Limb (tissue), 2 donors: ENCODE results near the gene HLA-DPB1.
"Not testable (repeated sequence)": the region's sequence is repeated elsewhere in the genome, so short reads cannot be mapped to it uniquely, and the experiment has no call there.

ENCODE experiments used
- DNase-seq, 2 donors: peaks; one replicate each; pipeline ENCODE4 v3.0.0-alpha.2; 2016; ENCODE audit errors: extremely low spot score in 2 of 2

HLA-DPB1 gene

DNA sequence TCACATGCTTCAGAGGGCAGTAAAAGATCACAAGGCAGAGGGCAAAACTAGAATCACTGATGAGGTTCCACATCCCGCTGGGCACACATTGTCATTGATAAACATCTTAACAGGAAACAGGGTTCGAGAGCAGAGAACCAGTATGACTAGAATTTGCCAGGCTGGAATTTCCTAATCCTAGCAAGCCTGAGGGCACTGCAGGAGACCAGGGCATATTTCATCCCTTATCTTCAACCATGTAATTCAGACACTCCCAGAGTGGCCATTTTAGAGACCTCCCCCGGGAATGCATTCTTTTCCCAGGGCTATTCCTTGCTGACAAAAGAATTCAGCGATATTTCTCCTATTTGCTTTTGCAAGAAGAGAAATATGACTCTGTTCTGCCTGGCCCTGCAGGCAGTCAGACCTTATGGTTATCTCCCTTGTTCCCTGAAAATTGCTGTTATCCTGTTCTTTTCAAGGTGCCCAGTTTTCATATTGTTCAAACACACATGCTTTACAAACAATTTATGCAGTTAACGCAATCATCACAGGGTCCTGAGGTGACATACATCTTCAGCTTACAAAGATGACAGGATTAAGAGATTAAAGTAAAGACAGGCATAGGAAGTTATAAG is 25.4 kb downstream of the HLA-DPB1 start:
- DNase-seq: not testable (repeated sequence)

DNA sequence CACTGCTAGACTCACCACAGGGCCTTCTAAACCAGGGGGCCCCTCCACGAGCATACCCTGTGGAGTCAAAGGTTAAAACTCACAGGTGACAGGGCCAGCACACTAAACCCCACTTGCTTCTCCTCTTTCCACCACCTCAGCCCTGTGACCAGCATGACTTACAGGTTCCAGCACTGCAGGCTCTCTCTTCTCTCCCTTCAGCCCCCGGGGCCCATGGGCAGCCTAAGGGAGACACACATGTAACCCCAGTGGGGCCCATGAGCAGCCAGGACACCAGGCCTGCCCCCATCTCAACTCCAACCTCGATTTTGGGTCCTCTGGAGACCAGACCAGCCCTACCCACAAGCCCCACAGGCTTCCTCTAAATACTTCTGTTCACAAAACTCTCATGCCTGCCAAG is 28.0 kb downstream of the HLA-DPB1 start:
- DNase-seq: no peak

DNA sequence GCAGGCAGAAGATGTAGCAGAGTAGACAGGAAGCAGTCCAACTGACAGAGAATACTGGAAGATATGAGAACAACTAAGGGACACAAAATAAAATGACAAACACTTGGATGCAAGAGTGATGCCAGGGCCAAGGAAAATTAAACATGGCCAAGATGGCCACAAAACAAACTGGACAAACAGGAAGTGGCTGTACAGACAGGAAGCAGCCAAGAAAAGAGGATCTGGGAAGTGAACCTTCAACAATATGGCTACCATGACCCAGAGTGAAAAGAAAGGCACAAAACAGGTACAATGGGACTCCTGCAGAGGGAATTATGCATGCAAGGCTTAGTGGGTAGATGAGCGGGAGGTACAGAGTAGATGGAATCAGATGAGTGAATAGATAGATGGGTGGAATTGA is 29.1 kb downstream of the HLA-DPB1 start:
- DNase-seq: no peak

DNA sequence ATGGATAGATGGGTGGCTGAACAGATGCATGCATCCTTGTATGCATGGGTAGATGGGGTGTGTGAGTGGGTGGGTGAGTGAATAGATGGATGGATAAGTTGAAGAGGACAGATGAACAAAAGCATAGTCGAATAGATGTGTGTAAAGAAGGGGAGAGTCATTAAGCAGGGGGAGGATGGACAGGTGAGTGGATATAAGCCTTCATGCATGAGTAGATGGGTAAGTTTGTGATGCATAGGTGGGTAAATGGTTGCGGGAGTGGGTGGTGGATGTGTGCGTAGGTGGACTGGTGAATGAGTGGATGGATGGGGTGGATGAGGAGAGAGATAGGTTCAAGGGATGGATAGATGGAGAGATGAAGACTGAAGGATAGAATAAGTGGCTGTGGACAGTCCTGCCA is 29.6 kb downstream of the HLA-DPB1 start:
- no peak for DNase-seq

DNA sequence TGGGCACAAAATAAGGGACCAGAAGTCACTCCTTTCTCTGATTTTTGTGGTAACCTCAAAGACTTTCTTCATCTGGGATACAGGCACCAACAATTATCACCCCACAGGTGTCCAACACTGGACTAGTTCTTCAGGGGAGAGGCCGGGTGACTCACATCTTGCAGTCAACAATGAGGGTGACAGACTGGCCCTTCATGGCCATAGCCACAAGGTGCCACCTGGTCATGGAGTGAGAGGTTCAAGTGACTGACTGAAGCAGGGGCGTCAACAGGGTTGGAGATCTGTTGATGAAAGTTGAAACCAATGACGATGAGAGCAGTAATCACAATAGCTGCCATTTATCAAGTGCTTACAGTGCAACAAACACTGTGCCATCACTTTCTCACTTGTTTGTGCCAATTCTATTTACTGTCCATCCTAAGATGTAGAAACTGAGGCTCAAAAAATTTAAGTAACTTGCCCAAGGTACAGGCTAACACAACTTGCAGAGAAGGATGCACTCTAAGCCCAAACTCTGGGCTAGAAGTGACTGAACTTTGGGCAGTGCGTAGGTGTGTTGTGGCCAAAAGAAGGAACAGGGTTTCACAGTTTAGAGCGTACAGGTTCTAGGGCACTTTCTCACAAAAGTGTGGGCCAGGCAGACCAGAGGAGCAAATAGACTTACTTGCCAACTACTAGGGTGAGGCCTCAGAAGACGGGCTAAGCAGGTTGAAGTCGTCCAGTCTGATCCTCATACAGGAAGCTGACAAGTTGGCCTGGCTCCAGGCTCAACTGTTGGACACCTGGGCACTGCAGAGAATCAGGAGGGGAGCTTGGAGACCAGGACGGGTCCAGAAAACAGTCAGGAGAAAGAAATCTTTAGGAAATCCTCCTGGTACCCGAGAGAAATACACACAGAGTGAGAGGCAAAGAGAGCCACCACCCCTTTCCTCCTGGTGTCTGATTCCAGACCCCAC is 30.4 kb downstream of the HLA-DPB1 start:
- no peak for DNase-seq

DNA sequence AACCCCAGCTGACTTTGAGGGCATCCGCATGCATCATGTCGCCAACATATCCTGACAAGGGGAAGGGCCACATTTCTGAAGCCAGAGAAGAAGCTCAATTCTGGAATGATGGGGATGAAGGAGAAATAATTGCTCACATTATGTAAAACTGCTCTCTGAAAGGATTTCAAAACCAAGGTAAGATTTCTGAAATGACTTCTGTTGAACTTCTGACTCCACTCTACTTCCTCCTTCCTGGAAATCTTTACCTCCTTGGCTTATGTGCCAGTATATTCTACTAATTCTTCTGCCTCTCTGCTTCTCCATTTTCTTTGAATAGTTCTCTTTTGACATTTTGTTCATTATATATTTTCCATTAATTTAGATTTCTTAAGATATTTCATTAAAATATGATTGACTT is 31.9 kb downstream of the HLA-DPB1 start:
- DNase-seq: no peak

DNA sequence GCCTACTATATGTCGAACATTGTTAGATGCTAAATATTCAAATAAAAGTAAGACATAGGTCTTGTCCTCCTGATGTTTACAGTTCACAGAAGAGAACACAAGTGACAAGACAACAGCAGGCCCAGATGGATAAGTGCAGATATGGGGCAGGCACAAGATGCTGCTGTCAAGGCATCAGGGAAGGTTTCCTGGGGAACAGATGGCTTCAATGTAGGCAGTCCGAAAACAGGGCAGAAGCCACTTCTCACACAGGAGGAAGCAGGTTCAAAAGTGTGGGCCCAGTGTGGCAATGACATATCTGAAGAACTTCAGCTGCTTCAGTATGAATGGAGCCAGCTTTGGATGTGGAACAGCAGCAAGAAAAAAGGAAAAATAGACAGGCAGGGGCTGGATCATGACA is 32.5 kb downstream of the HLA-DPB1 start:
- DNase-seq: no peak

DNA sequence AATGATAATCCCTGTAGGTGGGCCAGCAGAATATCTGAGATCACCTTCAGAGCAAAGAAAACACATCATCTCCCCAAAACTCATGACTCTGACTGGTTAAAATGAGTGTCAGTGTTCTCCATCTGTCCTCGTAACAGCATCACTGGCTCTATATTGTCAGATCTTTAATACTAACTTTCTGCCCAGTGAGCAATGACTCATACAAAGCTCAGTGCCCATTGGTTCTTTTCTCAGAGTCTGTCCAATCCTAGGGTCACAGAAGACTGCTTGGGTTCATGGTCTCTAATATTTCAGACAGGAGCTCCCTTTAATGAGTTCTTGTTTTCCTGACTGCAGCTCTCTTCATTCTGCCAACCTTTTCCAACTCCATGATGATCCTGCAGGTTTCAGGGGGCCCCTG is 36.4 kb downstream of the HLA-DPB1 start:
- peak in 1 of 2 donors; percentile 16 for DNase-seq

DNA sequence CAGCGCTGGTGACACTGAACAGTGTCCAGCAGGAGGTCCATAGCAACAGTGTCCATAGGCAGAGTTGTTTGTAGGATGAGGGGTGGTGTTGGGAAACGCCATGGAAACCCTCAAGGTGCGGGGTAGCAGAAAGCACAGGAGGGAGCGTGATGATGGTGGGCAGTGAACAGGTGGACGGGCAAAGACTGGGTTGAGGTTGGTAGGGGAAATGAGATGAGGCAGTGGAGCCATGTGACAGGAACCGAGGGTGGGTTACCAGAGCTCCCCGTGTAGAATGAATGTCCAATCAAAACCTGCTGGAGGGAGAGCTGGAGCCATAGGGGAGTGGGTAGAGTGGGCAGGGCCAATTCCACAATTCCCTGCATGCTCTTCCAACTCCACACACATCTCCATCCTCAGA is 38.0 kb downstream of the HLA-DPB1 start:
- DNase-seq: no peak

DNA sequence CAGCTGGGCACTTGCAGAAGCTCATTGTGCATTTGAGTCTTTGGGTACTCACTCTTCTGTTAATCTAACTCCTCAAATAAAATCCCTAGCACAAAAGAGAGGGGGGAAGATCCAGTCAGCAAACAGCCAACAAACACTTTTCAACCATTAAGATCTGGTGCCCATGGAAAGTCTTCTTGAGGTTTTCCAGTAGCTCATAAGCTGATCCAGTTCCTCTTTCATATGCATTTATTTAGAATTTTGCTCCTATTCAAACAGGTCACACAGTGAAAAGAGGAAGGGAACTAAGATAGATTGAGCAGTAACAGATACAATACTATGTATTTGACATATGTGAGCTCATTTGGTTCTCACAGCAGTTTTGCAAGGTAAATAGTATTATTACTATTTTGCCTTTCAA is 38.6 kb downstream of the HLA-DPB1 start:
- DNase-seq: no peak

DNA sequence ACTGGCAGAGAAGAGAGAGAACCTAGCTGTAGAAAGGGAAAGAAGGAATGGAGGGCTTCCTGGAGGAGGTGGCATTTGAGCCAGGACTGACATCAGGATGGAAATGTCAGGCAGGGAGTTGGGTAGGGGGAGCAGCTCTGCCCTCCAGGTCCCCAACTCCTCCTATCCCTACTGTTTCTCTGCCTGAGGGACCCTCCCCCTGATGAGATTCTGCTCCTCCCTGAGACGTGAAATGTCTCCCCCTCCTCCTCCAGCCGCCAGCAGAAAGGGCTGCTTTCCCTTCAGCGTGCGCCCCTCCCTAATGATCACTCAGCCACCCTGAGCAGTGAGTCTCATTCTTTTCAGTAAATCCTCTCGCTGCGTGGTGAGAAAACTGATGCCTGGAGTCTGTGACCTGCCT is 40.6 kb downstream of the HLA-DPB1 start:
- no peak for DNase-seq

DNA sequence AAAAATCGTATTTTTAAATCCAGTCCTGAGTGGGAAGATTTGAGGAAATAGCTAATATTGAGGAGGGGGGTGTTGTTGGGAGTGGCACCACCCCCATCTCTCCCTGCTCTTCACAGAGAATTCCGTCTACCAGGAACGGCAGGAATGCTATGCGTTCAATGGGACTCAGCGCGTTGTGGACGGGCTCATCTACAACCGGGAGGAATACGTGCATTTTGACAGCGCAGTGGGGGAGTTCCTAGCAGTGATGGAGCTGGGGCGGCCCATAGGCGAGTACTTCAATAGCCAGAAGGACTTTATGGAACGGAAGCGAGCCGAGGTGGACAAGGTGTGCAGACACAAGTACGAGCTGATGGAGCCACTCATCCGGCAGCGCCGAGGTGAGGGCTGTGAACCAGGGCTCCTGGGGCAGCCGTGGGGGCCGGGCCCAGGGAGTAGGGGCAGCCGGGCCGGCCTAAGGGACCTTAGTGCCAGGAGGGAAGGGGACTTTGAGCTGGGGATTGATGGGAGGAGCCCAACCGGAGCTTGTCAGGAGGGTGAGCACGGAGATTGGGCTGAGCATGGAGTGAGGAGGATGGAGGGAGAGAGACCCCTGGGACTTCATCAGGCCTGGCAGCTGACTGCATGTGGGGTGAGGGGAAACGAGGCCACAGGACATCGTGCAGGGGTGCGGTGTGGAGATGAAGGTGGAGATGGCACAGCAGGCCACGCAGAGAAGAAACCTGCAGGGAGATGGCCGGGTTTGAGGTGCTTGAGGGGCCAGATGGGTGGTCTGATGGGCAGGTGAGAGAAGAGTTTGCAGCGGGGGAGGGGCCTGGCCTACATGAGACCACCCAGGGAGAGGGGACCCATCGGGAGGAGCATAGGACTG is 41.3 kb downstream of the HLA-DPB1 start:
- peak in 1 of 2 donors; percentile 32 for DNase-seq

DNA sequence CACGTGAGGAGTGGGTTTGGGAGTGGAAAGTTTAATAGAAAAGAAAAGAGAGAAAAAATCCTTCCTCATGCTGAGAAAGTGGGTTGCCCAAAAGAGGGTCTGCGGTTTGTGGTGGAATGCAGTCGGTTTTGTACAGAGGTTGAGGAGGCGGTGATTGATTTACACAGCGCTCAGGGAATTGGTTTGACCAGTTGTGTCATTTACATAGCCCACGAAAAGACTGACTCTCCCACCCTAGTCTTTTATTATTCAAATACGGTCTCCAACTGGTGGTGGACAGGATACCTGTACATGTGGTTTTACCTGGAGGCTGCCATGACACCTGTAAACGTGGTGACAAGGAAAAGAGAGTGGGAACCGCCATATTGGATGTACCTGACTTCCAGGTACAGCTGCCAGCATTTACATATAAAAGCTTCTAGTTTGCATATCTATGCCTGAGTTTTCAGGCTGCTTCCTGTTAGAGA is 42.1 kb downstream of the HLA-DPB1 start:
- no peak for DNase-seq

DNA sequence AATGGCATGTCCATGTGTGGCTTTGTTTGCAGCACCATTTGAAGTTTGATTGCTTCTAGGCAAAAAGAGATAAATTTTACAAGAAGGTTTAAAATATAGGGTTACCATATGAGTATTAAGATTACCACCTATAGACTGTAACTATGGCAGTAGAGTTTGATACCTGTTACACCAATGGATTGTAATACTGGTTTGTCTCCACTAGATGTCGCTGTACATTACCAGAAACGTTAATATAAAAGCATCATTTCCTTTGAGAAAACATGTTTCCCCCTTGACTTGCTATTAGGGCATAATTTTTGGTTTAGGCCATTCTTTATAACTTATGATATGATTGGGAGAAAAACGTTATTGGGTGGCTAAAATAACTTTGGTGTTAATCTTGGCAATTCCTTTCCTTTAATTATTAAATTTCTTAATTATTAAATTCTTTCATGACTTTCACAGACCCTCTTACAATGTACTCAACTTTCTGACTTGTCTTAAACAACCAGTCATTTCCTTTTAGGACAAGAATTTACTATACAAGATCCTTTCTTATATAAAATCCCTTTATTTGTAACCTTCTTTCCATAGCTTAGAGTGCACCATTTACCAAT is 42.8 kb downstream of the HLA-DPB1 start:
- peak in 1 of 2 donors; percentile 59 for DNase-seq

DNA sequence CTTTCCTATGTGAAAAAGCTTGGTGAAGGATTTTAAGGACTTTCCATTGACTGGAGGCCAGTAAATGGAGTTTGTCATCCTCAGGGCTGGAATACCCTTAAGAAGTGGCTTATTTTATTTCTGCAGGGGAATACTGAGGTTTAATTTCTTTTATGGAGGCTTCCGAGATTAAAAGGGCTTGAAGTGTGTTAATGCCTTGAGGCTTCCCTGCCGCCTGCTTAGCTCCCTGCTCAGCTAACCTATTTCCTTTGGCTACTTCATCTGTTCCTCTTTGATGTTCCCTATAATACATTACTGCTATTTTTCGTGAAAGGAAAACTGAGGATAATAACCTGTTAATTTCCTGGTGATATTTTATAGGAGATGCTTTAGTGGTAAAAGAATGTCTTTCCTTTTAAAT is 44.2 kb downstream of the HLA-DPB1 start:
- DNase-seq: no peak

DNA sequence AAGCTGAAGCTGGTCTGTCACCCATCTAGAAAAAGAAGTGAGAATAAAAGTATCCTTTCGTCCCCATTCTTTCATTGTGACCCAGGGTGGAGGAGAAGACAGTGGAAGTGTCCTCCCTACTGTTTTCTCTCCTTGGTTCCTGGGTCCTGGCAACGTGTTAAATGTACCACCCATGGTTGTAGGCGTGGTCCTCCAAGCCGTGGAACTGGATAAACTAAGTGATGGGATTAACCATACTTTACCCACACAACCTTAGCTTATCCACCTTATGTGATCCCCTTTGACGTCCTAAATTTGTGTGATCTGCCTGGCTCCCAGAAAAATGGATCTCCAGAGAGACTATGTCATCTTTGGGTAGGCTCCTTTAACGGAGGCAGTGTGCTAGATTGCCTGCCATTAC is 47.4 kb downstream of the HLA-DPB1 start:
- no peak for DNase-seq

DNA sequence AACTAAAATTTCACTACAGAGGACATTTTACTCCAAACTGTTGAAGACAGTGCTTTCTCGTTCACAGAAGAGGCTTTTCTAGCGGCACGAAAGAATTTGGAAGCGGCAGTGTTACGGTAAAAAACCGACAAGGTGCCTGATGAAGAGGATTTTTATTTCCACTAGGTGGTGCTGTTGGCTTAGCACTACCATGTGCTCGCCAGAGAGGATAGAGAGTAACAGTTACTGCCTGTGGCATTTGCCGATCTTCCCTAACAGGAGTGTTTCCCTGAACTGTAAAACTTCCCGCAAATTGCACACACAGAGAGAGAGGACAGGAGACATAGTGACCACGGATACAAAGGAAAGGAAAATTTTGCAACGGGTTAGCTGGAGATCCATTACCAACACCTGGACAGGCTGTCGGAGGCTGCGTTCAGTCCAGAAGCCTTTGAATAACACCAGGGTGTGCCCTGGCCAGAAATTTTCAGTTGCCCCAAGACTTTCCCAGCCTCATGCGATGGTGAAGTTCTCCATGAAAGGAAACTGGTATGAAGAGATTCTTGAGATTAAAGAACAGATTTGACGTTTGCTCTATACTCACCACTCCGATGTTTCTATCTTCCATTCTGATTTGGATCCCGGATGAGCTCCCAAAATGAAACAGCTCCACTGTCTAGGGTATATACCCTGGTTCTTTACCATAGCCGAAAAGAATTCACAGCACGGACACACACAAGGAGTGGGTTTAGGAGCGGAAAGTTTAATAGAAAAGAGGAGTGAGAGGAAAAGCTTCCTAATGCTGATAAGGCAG is 48.1 kb downstream of the HLA-DPB1 start:
- no peak for DNase-seq

DNA sequence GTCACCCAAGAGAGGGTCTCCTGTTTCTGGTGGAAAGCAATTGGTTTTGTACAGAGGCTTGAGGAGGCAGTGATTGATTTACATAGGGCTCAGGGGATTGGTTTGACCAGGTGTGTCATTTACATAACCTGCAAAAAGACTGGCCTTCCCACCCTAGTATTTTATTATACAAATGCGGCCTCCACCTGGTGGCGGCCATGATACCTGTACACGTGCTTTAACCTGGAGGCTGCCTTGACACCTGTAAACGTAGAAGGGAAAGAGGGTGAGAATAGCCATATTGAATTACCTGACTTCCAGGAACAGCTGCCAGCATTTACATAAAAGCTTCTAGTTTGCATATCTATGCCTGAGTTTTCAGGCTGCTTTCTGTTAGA is 48.7 kb downstream of the HLA-DPB1 start:
- DNase-seq: no peak

DNA sequence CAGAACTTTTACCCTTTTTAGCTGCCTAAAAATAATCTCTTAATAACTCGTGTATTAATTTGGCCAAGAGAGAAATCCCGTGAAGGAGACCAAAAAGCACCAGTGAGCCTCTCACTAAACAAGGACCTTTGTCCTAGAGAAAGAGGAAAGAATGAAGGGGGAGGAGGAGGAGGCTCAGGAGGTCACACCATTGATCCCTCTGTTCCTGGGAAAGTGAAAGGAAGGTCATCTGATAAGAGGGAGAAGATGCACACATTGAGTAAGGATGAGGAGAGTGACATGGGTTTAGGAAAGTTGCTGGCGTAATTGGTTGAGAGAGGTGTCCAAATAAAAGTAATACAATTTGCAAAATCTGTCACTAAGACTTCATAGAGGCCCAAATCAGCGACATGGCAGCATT is 49.2 kb downstream of the HLA-DPB1 start:
- no peak for DNase-seq

DNA sequence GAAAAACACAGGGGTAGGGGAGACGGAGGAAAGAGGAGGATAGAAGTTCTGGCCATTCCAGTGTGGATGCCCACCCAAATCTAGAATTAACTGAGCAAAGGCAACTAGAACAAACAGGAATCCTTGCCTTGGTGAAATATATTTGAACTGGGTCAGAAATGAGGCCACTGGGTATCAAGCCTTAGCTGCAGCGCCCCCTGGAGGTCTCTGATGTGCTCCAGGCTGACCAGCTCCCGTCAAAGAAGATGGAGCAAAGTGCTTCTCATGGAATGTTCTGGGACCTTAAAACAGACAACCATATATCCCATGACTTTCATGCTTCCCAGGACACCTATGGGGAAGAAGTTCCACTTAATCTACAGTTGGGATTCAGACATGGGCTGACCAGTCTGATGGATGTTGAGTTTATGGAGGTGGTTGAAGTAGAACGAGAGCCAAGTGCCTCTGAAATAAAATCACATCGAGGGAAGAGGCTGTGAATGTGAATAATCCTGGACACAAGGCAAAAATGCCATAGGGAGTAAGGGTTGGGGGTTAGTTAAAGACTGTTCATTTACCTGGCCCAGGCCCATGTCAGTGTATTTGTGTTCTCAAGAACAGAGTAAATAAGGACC is 50.4 kb downstream of the HLA-DPB1 start:
- peak in 1 of 2 donors; percentile 35 for DNase-seq
